ENCODE measurements around the gene SLC5A10. TPM values are rescaled to one million over a fixed set of nuclear protein-coding genes. Genes with fewer than 3 reads are reported as not detected.

The SLC5A10 gene
- total RNA-seq, 1 donor from 2014 or later: not detected

GRCh38 chr17:18958611-18959010 lies 6.6 kb downstream of the SLC5A10 start:
- ATAC-seq: no peak
- Histone ChIP-seq H3K4me1 (peaks cover 3% of the 10 kb centered on the region), H3K9me3 (no peaks in the 10 kb centered on the region), H3K27ac (no peak overlapping the region), H3K27me3 (no peaks in the 10 kb centered on the region), H3K4me3 (no peak overlapping the region), H3K36me3 (no peaks in the 10 kb centered on the region)
- intact Hi-C loops (cut with DNase I): no loop called here
- TF ChIP-seq CTCF (IDR thresholded peaks at IDR 0.05): no peak
- DNase-seq: no peak

- Histone ChIP-seq H3K36me3 (no peaks in the 10 kb centered on the region), H3K4me3 (no peak overlapping the region), H3K27me3 (no peaks in the 10 kb centered on the region), H3K27ac (no peak overlapping the region), H3K4me1 (peaks cover 3% of the 10 kb centered on the region), H3K9me3 (no peaks in the 10 kb centered on the region)
- ATAC-seq (no peak), DNase-seq (no peak)
- intact Hi-C loops (cut with DNase I): no loop called here
- TF ChIP-seq CTCF (IDR thresholded peaks at IDR 0.05): no peak
These were observed 7.3 kb downstream of the SLC5A10 start for GRCh38 chr17:18959071-18959844.

GRCh38 chr17:18959845-18960240 lies 7.9 kb downstream of the SLC5A10 start:
- no peaks in the 10 kb centered on the region for H3K36me3 ChIP-seq
- H3K27ac ChIP-seq: no peak overlapping the region
- no peak for DNase-seq
- H3K9me3 ChIP-seq: no peaks in the 10 kb centered on the region
- TF ChIP-seq CTCF (IDR thresholded peaks at IDR 0.05): no peak
- H3K4me3 ChIP-seq: no peak overlapping the region
- peaks cover 3% of the 10 kb centered on the region for H3K4me1 ChIP-seq
- no peaks in the 10 kb centered on the region for H3K27me3 ChIP-seq
- no peak for ATAC-seq
- intact Hi-C loops (cut with DNase I): no loop called here

GRCh38 chr17:18960241-18960665 lies 8.3 kb downstream of the SLC5A10 start:
- DNase-seq: no peak
- Histone ChIP-seq H3K27me3 (no peaks in the 10 kb centered on the region), H3K4me1 (peaks cover 3% of the 10 kb centered on the region), H3K36me3 (no peaks in the 10 kb centered on the region), H3K9me3 (no peaks in the 10 kb centered on the region), H3K4me3 (no peak overlapping the region), H3K27ac (no peak overlapping the region)
- TF ChIP-seq CTCF (IDR thresholded peaks at IDR 0.05): no peak
- intact Hi-C loops (cut with DNase I): no loop called here
- ATAC-seq: no peak

GRCh38 chr17:18960803-18961511 lies 9.0 kb downstream of the SLC5A10 start:
- H3K36me3 ChIP-seq: no peaks in the 10 kb centered on the region
- DNase-seq (peak; percentile 91), ATAC-seq (peak; percentile 91)
- no peaks in the 10 kb centered on the region for H3K27me3 ChIP-seq
- H3K9me3 ChIP-seq: no peaks in the 10 kb centered on the region
- intact Hi-C loops (cut with DNase I): no loop called here
- no peak overlapping the region for H3K27ac ChIP-seq
- H3K4me1 ChIP-seq: peaks cover 3% of the 10 kb centered on the region
- peak; percentile 94 for TF ChIP-seq CTCF (IDR thresholded peaks at IDR 0.05)
- H3K4me3 ChIP-seq: no peak overlapping the region
